Measurements from ENCODE around the gene TEX29. TPM values are rescaled to one million over a fixed set of nuclear protein-coding genes. Genes with fewer than 3 reads are reported as not detected.

Gene TEX29
- polyA plus RNA-seq, 1 donor from 2014 or later: not detected

- H3F3A ChIP-seq (ENCODE audit: insufficient read depth, low read length, poor library complexity, severe bottlenecking): no peaks in the 10 kb centered on the region
- no peak overlapping the region for H2AFZ ChIP-seq (ENCODE audit: low read depth, low read length)
- no peaks in the 10 kb centered on the region for H3K9me2 ChIP-seq (ENCODE audit: insufficient read depth, low read length)
- TF ChIP-seq POLR2AphosphoS5 (IDR thresholded peaks at IDR 0.05) (no peak), TAF1 (IDR thresholded peaks at IDR 0.05; ENCODE audit: low read depth) (no peak), REST (IDR thresholded peaks at IDR 0.05; ENCODE audit: borderline replicate concordance) (no peak), SMC3 (conservative IDR thresholded peaks at IDR 0.05; ENCODE audit: poor library complexity) (no peak), EZH2 (IDR thresholded peaks at IDR 0.05; ENCODE audit: borderline replicate concordance, insufficient read depth, low read length, poor library complexity, severe bottlenecking) (no peak)
- TF ChIP-seq, protein P1, sequence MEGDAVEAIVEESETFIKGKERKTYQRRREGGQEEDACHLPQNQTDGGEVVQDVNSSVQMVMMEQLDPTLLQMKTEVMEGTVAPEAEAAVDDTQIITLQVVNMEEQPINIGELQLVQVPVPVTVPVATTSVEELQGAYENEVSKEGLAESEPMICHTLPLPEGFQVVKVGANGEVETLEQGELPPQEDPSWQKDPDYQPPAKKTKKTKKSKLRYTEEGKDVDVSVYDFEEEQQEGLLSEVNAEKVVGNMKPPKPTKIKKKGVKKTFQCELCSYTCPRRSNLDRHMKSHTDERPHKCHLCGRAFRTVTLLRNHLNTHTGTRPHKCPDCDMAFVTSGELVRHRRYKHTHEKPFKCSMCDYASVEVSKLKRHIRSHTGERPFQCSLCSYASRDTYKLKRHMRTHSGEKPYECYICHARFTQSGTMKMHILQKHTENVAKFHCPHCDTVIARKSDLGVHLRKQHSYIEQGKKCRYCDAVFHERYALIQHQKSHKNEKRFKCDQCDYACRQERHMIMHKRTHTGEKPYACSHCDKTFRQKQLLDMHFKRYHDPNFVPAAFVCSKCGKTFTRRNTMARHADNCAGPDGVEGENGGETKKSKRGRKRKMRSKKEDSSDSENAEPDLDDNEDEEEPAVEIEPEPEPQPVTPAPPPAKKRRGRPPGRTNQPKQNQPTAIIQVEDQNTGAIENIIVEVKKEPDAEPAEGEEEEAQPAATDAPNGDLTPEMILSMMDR (IDR thresholded peaks at IDR 0.05; ENCODE audit: poor library complexity, severe bottlenecking): no peak
- no peak overlapping the region for H3K27ac ChIP-seq (ENCODE audit: low read length)
- H3K79me2 ChIP-seq (replicated peaks; ENCODE audit: insufficient read depth, low read length): no peaks in the 10 kb centered on the region
- no peaks in the 10 kb centered on the region for H3K27me3 ChIP-seq (ENCODE audit: insufficient read depth, low read depth, low read length)
- H3K4me2 ChIP-seq (ENCODE audit: low read length): no peak overlapping the region
- no peak overlapping the region for H3K9ac ChIP-seq (ENCODE audit: low read length)
- H3K4me3 ChIP-seq (ENCODE audit: low read length): no peak overlapping the region
- H3K9me3 ChIP-seq (ENCODE audit: low read length): no peaks in the 10 kb centered on the region
- no peaks in the 10 kb centered on the region for H4K20me1 ChIP-seq (ENCODE audit: insufficient read depth)
- no peaks in the 10 kb centered on the region for H3K36me3 ChIP-seq (ENCODE audit: insufficient read depth, low read length)
Measured at GRCh38 chr13:111329641-111330040, 9.2 kb downstream of the TEX29 start.

DNA sequence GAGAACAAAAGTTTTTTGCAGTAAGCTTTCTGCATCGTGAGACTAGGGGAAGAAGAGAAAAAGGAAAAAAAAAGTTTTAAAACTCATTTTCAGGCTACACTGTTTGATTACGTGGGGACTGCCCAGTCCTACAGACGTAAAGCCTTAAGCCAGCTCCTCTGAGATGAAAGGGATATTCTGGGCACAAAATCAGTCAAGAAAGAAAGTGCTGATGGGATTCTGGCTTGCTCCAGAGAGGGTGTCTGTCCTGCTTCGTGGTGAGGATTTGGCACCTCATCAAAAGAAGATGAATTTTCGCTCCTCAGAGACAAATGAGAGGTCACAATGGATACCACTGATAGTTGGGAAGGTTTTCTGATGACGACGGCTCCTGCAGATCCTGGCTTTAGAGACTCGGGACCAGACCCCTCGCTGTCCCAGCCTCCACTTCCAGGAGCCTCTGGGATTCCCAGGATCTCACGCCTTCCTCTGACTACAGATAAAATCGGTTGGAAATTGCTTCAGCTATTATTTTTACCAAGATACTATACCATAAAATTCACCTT is 9.7 kb downstream of the TEX29 start:
- Histone ChIP-seq H3K27me3 (ENCODE audit: insufficient read depth, low read depth, low read length) (no peaks in the 10 kb centered on the region), H2AFZ (ENCODE audit: low read depth, low read length) (no peak overlapping the region), H4K20me1 (ENCODE audit: insufficient read depth) (no peaks in the 10 kb centered on the region), H3K9ac (ENCODE audit: low read length) (no peak overlapping the region), H3K4me3 (ENCODE audit: low read length) (no peak overlapping the region), H3K36me3 (ENCODE audit: insufficient read depth, low read length) (no peaks in the 10 kb centered on the region), H3K9me3 (ENCODE audit: low read length) (no peaks in the 10 kb centered on the region), H3K79me2 (replicated peaks; ENCODE audit: insufficient read depth, low read length) (no peaks in the 10 kb centered on the region), H3K4me2 (ENCODE audit: low read length) (no peak overlapping the region), H3K9me2 (ENCODE audit: insufficient read depth, low read length) (no peaks in the 10 kb centered on the region), H3K27ac (ENCODE audit: low read length) (no peak overlapping the region), H3F3A (ENCODE audit: insufficient read depth, low read length, poor library complexity, severe bottlenecking) (no peaks in the 10 kb centered on the region)
- TF ChIP-seq, protein P1 (IDR thresholded peaks at IDR 0.05; ENCODE audit: poor library complexity, severe bottlenecking): no peak
- no peak for TF ChIP-seq TAF1 (IDR thresholded peaks at IDR 0.05; ENCODE audit: low read depth)
- no peak for TF ChIP-seq REST (IDR thresholded peaks at IDR 0.05; ENCODE audit: borderline replicate concordance)
- TF ChIP-seq EZH2 (IDR thresholded peaks at IDR 0.05; ENCODE audit: borderline replicate concordance, insufficient read depth, low read length, poor library complexity, severe bottlenecking): no peak
- no peak for TF ChIP-seq RAD21 (conservative IDR thresholded peaks at IDR 0.05)
- TF ChIP-seq EP300 (conservative IDR thresholded peaks at IDR 0.05; ENCODE audit: poor library complexity, severe bottlenecking): no peak
- no peak for TF ChIP-seq SMC3 (conservative IDR thresholded peaks at IDR 0.05; ENCODE audit: poor library complexity)
- TF ChIP-seq POLR2AphosphoS5 (IDR thresholded peaks at IDR 0.05): no peak
- no peak for TF ChIP-seq MXI1 (conservative IDR thresholded peaks at IDR 0.05; ENCODE audit: poor library complexity, severe bottlenecking)
